Medulla oblongata (tissue), 1 donor: ENCODE measurements around the gene ADRA2C.

Source experiments
- DNase-seq: peaks from one replicate; pipeline ENCODE4 v3.0.0-alpha.2; 2015; ENCODE audit errors: extremely low spot score

ADRA2C gene

DNA sequence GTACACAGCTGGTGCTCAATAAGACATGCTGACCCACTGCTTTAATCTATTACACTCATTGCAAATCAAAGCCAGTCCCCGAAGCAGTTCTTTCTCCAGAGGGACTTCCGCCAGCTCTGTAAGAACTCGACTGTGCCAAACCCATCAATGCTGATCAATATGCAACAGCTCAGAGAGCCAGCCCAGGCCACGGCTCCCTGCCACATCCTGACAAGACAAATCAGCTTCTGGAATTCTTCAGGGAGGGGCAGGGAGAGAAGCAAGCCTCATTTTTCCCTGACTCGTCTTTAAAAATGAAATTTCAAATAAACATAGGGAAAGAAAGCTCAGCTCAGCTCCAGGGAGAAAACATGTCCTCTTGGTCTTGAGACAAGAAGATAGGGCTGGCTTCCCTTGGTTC lies 5.3 kb upstream of the ADRA2C start:
- DNase-seq = no peak

DNA sequence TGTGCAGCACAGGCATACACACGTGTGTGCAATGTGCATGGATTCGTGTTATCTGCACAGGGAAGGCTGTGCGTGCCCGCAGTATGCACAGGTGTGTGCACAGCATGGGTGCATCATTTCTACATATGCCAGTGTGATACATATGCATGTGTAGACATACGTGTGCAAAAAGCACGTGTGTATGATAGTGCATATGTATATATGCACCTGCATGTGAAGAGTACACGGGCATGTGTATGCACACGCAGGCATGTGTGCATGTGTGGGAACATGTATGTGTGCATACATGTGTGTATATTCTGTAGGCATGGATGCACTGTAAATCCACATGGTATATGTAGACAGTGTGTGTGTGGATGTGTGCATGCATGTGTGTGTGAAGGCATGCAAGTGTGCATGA lies 3.9 kb upstream of the ADRA2C start:
- DNase-seq = no peak

GRCh38 chr4:3762753-3763549 lies 3.2 kb upstream of the ADRA2C start:
- no peak for DNase-seq

DNA sequence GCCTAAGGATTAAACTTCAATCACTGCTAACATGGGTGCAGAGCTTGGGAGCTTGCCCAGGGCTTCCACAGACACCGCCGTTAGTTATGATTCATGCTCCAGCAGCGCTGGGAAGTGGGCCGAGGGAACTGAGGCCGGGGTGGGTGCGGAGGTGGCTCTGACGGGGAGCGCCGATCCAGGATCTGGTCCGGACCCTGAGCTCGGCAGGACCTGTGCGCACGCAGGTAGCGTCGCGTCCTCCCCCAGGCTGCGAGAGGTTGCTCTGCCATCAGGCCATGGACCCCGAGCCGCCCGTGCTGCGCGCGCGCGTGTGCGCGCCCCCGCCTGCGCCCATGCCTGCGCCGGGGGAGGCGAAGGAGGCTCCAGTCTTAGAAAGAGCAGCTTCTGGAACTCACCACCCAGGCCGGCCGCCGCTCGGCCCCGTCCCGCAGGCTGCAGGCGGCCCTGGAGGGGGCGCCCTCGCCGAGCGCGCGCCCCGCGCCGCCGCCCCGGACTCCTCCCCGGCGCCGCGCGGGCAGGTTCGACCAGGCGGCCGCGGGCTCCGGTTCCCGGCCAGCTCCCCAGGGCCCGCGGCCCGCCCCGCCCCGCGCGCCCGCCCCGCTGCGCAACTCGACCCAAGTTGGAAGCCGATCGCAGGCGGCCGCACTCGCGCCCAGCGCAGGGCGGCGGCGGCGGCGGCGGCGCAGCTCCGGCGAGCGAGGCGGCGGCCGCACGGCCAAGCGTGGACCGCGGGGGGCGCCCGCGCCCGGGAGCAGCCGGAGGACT lies 732 bp upstream of the ADRA2C start:
- no peak for DNase-seq

DNA sequence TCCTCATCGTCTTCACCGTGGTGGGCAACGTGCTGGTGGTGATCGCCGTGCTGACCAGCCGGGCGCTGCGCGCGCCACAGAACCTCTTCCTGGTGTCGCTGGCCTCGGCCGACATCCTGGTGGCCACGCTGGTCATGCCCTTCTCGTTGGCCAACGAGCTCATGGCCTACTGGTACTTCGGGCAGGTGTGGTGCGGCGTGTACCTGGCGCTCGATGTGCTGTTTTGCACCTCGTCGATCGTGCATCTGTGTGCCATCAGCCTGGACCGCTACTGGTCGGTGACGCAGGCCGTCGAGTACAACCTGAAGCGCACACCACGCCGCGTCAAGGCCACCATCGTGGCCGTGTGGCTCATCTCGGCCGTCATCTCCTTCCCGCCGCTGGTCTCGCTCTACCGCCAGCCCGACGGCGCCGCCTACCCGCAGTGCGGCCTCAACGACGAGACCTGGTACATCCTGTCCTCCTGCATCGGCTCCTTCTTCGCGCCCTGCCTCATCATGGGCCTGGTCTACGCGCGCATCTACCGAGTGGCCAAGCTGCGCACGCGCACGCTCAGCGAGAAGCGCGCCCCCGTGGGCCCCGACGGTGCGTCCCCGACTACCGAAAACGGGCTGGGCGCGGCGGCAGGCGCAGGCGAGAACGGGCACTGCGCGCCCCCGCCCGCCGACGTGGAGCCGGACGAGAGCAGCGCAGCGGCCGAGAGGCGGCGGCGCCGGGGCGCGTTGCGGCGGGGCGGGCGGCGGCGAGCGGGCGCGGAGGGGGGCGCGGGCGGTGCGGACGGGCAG lies 792 bp downstream of the ADRA2C start:
- DNase-seq = no peak

GRCh38 chr4:3767570-3768288 lies 1.5 kb downstream of the ADRA2C start:
- DNase-seq = no peak

- DNase-seq = no peak
Measured at GRCh38 chr4:3768842-3769641, 2.9 kb downstream of the ADRA2C start.

GRCh38 chr4:3769642-3770184 lies 3.5 kb downstream of the ADRA2C start:
- DNase-seq = no peak

DNA sequence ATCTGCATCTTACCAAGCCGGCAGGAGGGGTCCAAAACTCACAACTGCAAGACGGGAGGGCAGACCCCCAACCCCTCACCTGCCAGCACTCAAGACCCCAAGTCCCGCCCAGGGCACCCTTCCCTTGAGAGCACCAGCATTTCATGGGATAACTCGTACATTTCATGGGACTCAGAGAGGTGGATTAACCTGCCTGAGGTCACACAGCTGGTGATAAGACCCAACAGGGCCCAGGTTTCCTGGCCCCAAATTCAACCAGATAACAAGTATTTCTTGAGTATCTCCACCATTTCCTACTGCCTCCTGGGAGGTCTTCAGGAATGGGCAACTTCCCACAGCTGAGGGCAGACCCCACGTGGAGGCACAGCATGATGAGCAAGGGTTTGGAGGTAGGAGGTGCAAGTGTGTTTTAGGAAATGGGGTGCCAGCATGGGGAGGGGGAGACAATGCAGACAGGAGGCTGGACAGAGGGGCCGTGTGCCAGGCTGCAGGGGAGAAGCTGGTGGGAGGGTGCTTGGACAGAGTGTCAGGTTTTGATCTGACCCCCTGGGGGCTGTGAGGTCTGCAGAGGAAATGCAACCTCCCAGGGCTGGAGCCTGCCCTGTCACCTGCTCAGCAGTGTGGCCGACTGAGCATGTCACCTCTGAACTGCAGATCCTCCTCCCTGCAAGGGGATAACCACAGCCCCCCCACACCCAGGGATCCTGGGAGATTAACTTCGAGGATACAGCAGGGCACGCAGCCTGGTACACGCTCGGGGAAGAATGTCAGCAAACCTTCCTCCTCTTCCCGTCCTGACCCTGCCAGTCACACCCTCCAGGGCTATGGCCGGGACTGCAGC lies 4.4 kb downstream of the ADRA2C start:
- no peak for DNase-seq

DNA sequence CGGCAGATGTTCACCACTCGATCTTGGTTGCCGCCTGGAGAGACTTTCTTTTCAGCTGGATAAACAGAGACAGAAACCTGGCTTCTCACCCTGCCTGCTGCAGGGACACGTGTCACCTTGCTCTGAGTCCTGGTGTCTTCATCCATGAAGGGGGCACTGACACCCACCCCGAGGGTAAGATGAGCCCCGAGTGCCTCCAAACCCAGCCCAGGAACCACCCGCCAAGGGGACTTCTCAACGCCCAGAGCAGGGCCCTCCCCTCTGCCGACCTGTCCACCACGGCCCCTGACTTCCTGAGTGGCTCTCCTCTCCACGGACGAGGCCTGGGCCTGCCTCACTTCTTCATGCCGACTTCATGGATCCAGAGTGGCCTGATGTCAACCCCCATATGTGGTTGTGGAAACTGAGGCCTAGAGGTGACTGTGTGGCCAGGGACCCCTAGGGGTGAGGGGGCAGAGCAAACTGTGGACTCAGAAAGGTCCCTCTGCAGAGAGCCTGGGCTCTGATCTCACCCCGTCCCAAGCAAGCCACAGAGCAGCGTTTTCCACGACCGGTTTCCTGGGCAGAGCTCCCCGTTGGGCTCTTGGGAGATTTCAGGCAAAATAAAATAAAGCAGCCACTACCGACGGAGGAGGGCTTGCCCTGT lies 5.1 kb downstream of the ADRA2C start:
- DNase-seq = no peak

- DNase-seq = no peak
Measured at GRCh38 chr4:3771939-3772495, 5.8 kb downstream of the ADRA2C start.

DNA sequence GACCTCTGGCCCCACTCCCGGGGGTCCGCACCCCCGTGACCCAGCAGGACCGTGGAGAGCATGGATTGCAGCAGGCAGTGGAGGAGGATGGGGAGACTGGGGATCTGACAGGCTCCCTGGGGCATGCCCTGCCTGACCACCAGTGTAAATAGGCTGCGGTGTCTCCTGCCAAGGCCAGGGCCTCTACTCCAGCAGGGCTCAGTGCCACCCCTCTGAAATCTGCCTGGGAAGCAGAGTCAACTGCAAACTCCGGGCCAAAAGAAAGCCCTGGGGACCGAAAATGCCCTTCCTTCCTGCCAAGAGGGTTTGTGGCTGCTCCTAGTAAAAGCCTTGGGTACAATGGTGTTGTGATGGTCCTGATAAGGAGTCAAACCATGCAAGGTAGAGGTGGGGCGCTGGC lies 6.4 kb downstream of the ADRA2C start:
- DNase-seq = no peak

- DNase-seq = no peak
Measured at GRCh38 chr4:3773552-3774001, 7.4 kb downstream of the ADRA2C start.

GRCh38 chr4:3774253-3774883 lies 8.2 kb downstream of the ADRA2C start:
- no peak for DNase-seq

- DNase-seq = no peak
Measured at GRCh38 chr4:3775005-3775404, 8.8 kb downstream of the ADRA2C start.

- no peak for DNase-seq
Measured at GRCh38 chr4:3775576-3775975, 9.4 kb downstream of the ADRA2C start.

DNA sequence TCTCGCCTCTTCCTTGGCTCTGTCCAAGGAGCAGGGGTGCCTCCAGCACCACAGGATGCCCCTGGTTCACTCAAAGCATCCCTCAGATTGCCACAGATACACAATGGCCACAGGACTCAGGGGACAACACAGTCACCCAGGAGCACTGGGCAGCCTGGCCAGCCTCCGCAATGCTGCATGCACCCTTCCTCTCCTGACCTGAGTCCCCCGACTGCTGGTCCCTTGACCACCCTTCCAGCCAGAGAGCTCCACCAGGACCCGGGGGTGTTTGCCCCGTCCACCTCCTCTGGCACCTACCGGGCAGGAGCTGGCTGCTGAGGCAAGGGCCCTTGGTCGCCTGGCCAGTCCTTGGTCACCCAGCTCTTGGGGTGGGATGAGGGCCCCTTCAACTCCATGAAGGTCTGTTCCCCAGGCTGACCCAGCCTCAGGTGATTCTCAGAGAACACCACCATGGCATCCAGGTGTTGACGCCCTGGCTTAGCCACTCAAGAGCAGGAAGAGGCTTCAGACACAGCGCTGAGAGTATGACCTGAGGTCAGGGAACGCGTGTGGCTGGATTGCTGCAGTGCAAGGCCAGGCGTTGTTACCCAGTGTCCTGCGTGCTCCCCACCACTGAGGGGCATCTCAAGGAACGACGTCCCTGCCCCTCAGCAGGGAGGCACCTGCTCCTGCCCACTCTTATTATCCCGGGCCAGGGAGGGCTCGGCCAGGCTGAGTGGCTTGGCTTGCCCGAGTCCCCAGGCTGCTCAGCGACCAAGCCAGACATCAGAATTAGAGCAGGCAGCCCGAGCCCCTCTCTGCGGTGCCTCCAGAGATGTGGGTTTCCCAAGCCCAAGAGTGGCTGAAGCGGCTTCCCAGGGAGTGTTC lies 10.2 kb downstream of the ADRA2C start:
- no peak for DNase-seq
